PC-9 (cell line): Measurements from ENCODE around the gene SLC7A14. TPM values are rescaled to one million over a fixed set of nuclear protein-coding genes. Genes with fewer than 3 reads are reported as not detected.

Source experiments
- BruUV-seq: library from RNA; stranded (reverse); fragments of 400-500 nt; replicated peaks from 2 replicates; lab custom pipeline; 2021; lab: Mats Ljungman, UMichigan
- CTCF ChIA-PET: fragments of 300-600 bp; sonication (Branson Sonifier 250); formaldehyde crosslinking; loops from one replicate; lab custom pipeline; 2022; ENCODE audit warnings: antibody characterized with exemption; lab: Charles Lee
- POLR2A ChIA-PET: fragments of 300-600 bp; sonication (Branson Sonifier 250); formaldehyde crosslinking; loops from one replicate; lab custom pipeline; 2022; ENCODE audit warnings: antibody characterized with exemption; ENCODE audit not compliant: unreplicated experiment; lab: Charles Lee
- DNase-seq, 2 experiments: peaks; one replicate each; pipeline versions ENCODE4 v3.0.0 to v3.0.0-alpha.2; 2015 to 2022; ENCODE audit warnings: mixed read lengths in 1 of 2
- H2AFZ ChIP-seq: fragments of 200-600 bp; sonication (generic); 2 replicates; pipeline ENCODE4 v1.8.1; 2017; ENCODE audit warnings: antibody characterized with exemption
- H3F3A ChIP-seq: fragments of 200-600 bp; sonication (generic); 2 replicates; pipeline ENCODE4 v1.8.1; 2017; ENCODE audit warnings: antibody characterized with exemption, mild to moderate bottlenecking, low read depth; ENCODE audit not compliant: insufficient read depth
- H3K27ac ChIP-seq: fragments of 200-600 bp; sonication (generic); 2 replicates; pipeline ENCODE4 v1.6.1; 2016; ENCODE audit warnings: mixed run types
- H3K27me3 ChIP-seq: fragments of 200-600 bp; sonication (generic); 2 replicates; pipeline ENCODE4 v1.6.1; 2016; ENCODE audit warnings: low read depth, mixed run types; ENCODE audit not compliant: insufficient read depth
- H3K36me3 ChIP-seq: fragments of 200-600 bp; sonication (generic); 2 replicates; pipeline ENCODE4 v1.6.1; 2016; ENCODE audit warnings: low read depth, mixed run types
- H3K4me1 ChIP-seq: fragments of 200-600 bp; sonication (generic); replicated peaks from 2 replicates; pipeline ENCODE4 v1.6.1; 2016; ENCODE audit warnings: mixed run types; ENCODE audit not compliant: insufficient read depth
- H3K4me2 ChIP-seq: fragments of 200-600 bp; sonication (generic); 2 replicates; pipeline ENCODE4 v1.6.1; 2017; ENCODE audit warnings: mixed run types
- H3K4me3 ChIP-seq: fragments of 200-600 bp; sonication (generic); 2 replicates; pipeline ENCODE4 v1.6.1; 2016; ENCODE audit warnings: mixed run types
- H3K79me2 ChIP-seq: fragments of 200-600 bp; sonication (generic); 2 replicates; pipeline ENCODE4 v1.6.1; 2017; ENCODE audit warnings: low read depth, mixed run types
- H3K9me2 ChIP-seq: fragments of 200-600 bp; sonication (generic); 2 replicates; pipeline ENCODE4 v1.8.1; 2017; ENCODE audit warnings: mild to moderate bottlenecking; ENCODE audit not compliant: insufficient read depth
- H3K9me3 ChIP-seq: fragments of 200-600 bp; sonication (generic); 2 replicates; pipeline ENCODE4 v1.8.1; 2016; ENCODE audit warnings: low read depth; ENCODE audit not compliant: insufficient read depth
- H4K20me1 ChIP-seq: fragments of 200-600 bp; sonication (generic); 2 replicates; pipeline ENCODE4 v1.8.1; 2017; ENCODE audit not compliant: insufficient read depth
- CTCF ChIP-seq: fragments of 200-600 bp; sonication (generic); conservative IDR thresholded peaks from 2 replicates; pipeline ENCODE4 v1.6.1; 2017; ENCODE audit warnings: mixed run types, antibody characterized with exemption, mild to moderate bottlenecking, moderate library complexity
- EZH2 ChIP-seq: fragments of 200-600 bp; sonication (generic); IDR thresholded peaks from 2 replicates; pipeline ENCODE4 v1.8.0; 2017; ENCODE audit warnings: antibody characterized with exemption, low read depth
- intact Hi-C: fragments of 100-400 bp; cut with micrococcal nuclease; formaldehyde crosslinking; loops from one replicate; pipeline ENCODE4 v1.10.0; 2022; ENCODE audit not compliant: unreplicated experiment
- total RNA-seq: library from RNA; stranded (reverse); gene quantifications from 2 replicates; pipeline ENCODE4 v1.2.3, GENCODE V29; 2021

The SLC7A14 gene
- total RNA-seq, 1 experiment from 2014 or later = not detected

GRCh38 chr3:170442947-170443346 lies 142.9 kb downstream of the SLC7A14 start:
- CTCF ChIA-PET = no interaction called here
- no peak overlapping the region for H3K4me3 ChIP-seq
- H3F3A ChIP-seq = no peaks in the 10 kb centered on the region
- H3K4me2 ChIP-seq = no peak overlapping the region
- intact Hi-C loops = no loop called here
- H3K9me3 ChIP-seq = no peaks in the 10 kb centered on the region
- H3K36me3 ChIP-seq = no peaks in the 10 kb centered on the region
- H2AFZ ChIP-seq = no peak overlapping the region
- no peaks in the 10 kb centered on the region for H4K20me1 ChIP-seq
- H3K27me3 ChIP-seq = no peaks in the 10 kb centered on the region
- no peak for DNase-seq
- BruUV-seq = no TSS peak
- no peak overlapping the region for H3K27ac ChIP-seq
- no peaks in the 10 kb centered on the region; the same call in 1 of the 2 replicates for H3K9me2 ChIP-seq
- H3K79me2 ChIP-seq = no peaks in the 10 kb centered on the region
- POLR2A ChIA-PET = no interaction called here
- no peak for TF ChIP-seq CTCF
- no peak for TF ChIP-seq EZH2
- H3K4me1 ChIP-seq = no peaks in the 10 kb centered on the region

- H3K9me3 ChIP-seq = no peaks in the 10 kb centered on the region
- H3K4me1 ChIP-seq = no peaks in the 10 kb centered on the region
- no peak overlapping the region for H3K4me3 ChIP-seq
- no peak for TF ChIP-seq EZH2
- no peak for TF ChIP-seq CTCF
- BruUV-seq = no TSS peak
- H3K9me2 ChIP-seq = no peaks in the 10 kb centered on the region; the same call in 1 of the 2 replicates
- no peak for DNase-seq
- no peak overlapping the region for H2AFZ ChIP-seq
- no peaks in the 10 kb centered on the region for H3K79me2 ChIP-seq
- POLR2A ChIA-PET = no interaction called here
- H4K20me1 ChIP-seq = no peaks in the 10 kb centered on the region
- intact Hi-C loops = no loop called here
- H3K4me2 ChIP-seq = no peak overlapping the region
- CTCF ChIA-PET = no interaction called here
- no peak overlapping the region for H3K27ac ChIP-seq
- H3K27me3 ChIP-seq = no peaks in the 10 kb centered on the region
- no peaks in the 10 kb centered on the region for H3F3A ChIP-seq
- no peaks in the 10 kb centered on the region for H3K36me3 ChIP-seq
Observed at GRCh38 chr3:170441412-170441811, 144.5 kb downstream of the SLC7A14 start.

- CTCF ChIA-PET = interaction anchor here (0.9 kb wide), 1 partner anchor 26 kb away, joined by 3 read pairs; no protein-coding TSS in a partner anchor
- POLR2A ChIA-PET = no interaction called here
Observed at GRCh38 chr3:170440344-170440743, 145.5 kb downstream of the SLC7A14 start.

More at GRCh38 chr3:170440344-170440743, 145.5 kb downstream of the SLC7A14 start:
- H3F3A ChIP-seq = no peaks in the 10 kb centered on the region
- H4K20me1 ChIP-seq = no peaks in the 10 kb centered on the region
- no peak overlapping the region for H3K4me3 ChIP-seq
- intact Hi-C loops = no loop called here
- DNase-seq = no peak
- H3K27me3 ChIP-seq = no peaks in the 10 kb centered on the region
- H3K4me2 ChIP-seq = no peak overlapping the region
- no peaks in the 10 kb centered on the region; the same call in 1 of the 2 replicates for H3K9me2 ChIP-seq
- BruUV-seq = no TSS peak
- H3K4me1 ChIP-seq = no peaks in the 10 kb centered on the region
- H3K36me3 ChIP-seq = no peaks in the 10 kb centered on the region
- no peaks in the 10 kb centered on the region for H3K9me3 ChIP-seq
- no peaks in the 10 kb centered on the region for H3K79me2 ChIP-seq
- TF ChIP-seq CTCF (no peak), EZH2 (no peak)
- H2AFZ ChIP-seq = no peak overlapping the region
- H3K27ac ChIP-seq = no peak overlapping the region
